Heart left ventricle (tissue), 16 donors: ENCODE results near the gene CSTF2. TPM values are rescaled to one million over a fixed set of nuclear protein-coding genes. Genes with fewer than 3 reads are reported as not detected.

ENCODE experiments used
- ATAC-seq, 4 donors: fragments of 200-7000 bp; cut with Tn5 transposase; one replicate each; pipeline ENCODE4 v1.9.1; 2020 to 2022; ENCODE audit warnings: moderate library complexity in 4 of 4, mild to moderate bottlenecking in 3 of 4, moderate number of reproducible peaks in 1 of 4
- DNase-seq, 5 donors: peaks; one replicate each; pipeline ENCODE4 v3.0.0-alpha.2; 2020
- H3K27ac ChIP-seq, 12 donors: fragments of 200-600 bp; sonication (generic) in 4 of 12; one replicate each; pipeline versions ENCODE4 v1.5.0 to v1.8.0; 2016 to 2022; ENCODE audit warnings: mild to moderate bottlenecking in 2 of 12
- H3K27me3 ChIP-seq, 9 donors: fragments of 200-600 bp; sonication (generic) in 2 of 9; one replicate each; pipeline versions ENCODE4 v1.5.1 to v1.8.0; 2016 to 2022; ENCODE audit warnings: mild to moderate bottlenecking in 3 of 9
- H3K36me3 ChIP-seq, 9 donors: fragments of 200-600 bp; sonication (generic) in 2 of 9; one replicate each; pipeline versions ENCODE4 v1.5.0 to v1.8.0; 2018 to 2022; ENCODE audit warnings: mild to moderate bottlenecking in 2 of 9
- H3K4me1 ChIP-seq, 12 donors: fragments of 200-600 bp; sonication (generic) in 4 of 12; one replicate each; pipeline versions ENCODE4 v1.5.0 to v1.8.0; 2016 to 2022; ENCODE audit warnings: mild to moderate bottlenecking in 3 of 12
- H3K4me3 ChIP-seq, 12 donors: fragments of 200-600 bp; sonication (generic) in 4 of 12; one replicate each; pipeline versions ENCODE4 v1.5.0 to v1.8.0; 2017 to 2022; ENCODE audit warnings: mild to moderate bottlenecking in 9 of 12, moderate library complexity in 4 of 12
- H3K9me3 ChIP-seq, 12 donors: fragments of 200-600 bp; sonication (generic) in 4 of 12; one replicate each; pipeline versions ENCODE4 v1.5.0 to v1.8.0; 2016 to 2022; ENCODE audit warnings: mild to moderate bottlenecking in 1 of 12
- CTCF ChIP-seq, 12 donors: fragments of 200-600 bp; sonication (generic) in 4 of 12; IDR thresholded peaks; one replicate each; pipeline versions ENCODE4 v1.5.0 to v1.8.0; 2018 to 2022; ENCODE audit warnings: antibody characterized with exemption in 12 of 12, mild to moderate bottlenecking in 5 of 12
- POLR2A ChIP-seq, 2 donors: fragments of 450-650 bp; IDR thresholded peaks; one replicate each; pipeline ENCODE4 v1.6.1; 2017; ENCODE audit warnings: antibody characterized with exemption in 2 of 2, mild to moderate bottlenecking in 2 of 2, moderate library complexity in 2 of 2
- WGBS, 4 donors: extraction: QIAGEN DNeasy Blood & Tissue Kit in 2 of 4; methylation state at CpG; one replicate each; pipeline versions ENCODE4 v1.1.5 to v1.1.7; 2013 to 2018; 5-methylcytosine and 5-hydroxymethylcytosine counted together
- intact Hi-C, 10 donors: fragments of 100-400 bp; cut with DNase I; formaldehyde crosslinking; loops; one replicate each; pipeline versions ENCODE4 v1.11.1 to v1.14.2; 2022
- polyA plus RNA-seq, 2 donors: library from polyadenylated mRNA; stranded (reverse); fragments of 200-250 nt; gene quantifications; one replicate each; pipeline ENCODE4 v1.2.3, GENCODE V29; 2013
- total RNA-seq, 9 donors: library from RNA; depleted of rRNA in 2 of 9; stranded (reverse); fragments of >200 nt in 2 of 9; fragmentation: NEBNext Ultra II Directional in 3 of 9; extraction: Animal tissue kit (Norgen Biotek cat#: 25700) in 3 of 9; gene quantifications; one replicate each; pipeline versions ENCODE4 v1.1.0 to v1.2.4, GENCODE V29; 2016 to 2023
- donor health status: ischemic (EF 13 %, LVEDD 7.1; RV severe dilation, severe dysfunction).
- donor health status: healthy with polysubstance abuse.
- donor health status: DM: no; HTN: yes; CAD: no.
- donor health status: DM: no; HTN: no; CAD: no.
- donor health status: ischemic (EF 25% LVEDD 6.9; RV normal size, moderate dysfunction).
- donor health status: ischemic (EF 25% LVEDD 5.7; RV mildly dilated, moderate dysfunction).
- donor health status: healthy.
- donor health status: DM: yes; HTN: yes; CAD: no.
- donor health status: ischemic (EF 35%, LVEDD 5.7; RV mildly dilated, moderate dysfunction).
- donor health status: nonischemic (EF 11% LVEDD 7.7; RV severe dilation, severe dysfunction).
- donor health status: DM: yes; HTN: yes; CAD: no.
- donor health status: PGD.
- donor health status: ischemic (EF 29% LVEDD 5.4; RV normal size, mild dysfunction).
- donor health status: nonischemic (EF 23%, LVEDD 6.1; RV moderate dilation, normal function).

Gene CSTF2
- total and polyA plus RNA-seq, 11 donors: 2.6 to 13.1 (median 8.6) TPM

- DNase-seq (no peak), ATAC-seq (no peak)
- Histone ChIP-seq H3K27me3 (peaks cover 0 to 29% (median 0%) of the 10 kb centered on the region in 9 donors), H3K9me3 (no peaks in the 10 kb centered on the region), H3K27ac (no peak within 1 kb of the TSS), H3K36me3 (no peaks in the 10 kb centered on the region), H3K4me1 (no peaks in the 10 kb centered on the region), H3K4me3 (no peak within 1 kb of the TSS)
- WGBS, 4 donors: 49 to 60% (median 51%) methylated on average over 2 of the region's 2 CpGs
- TF ChIP-seq POLR2A (IDR thresholded peaks at IDR 0.05): no peak
- no peak for TF ChIP-seq CTCF (IDR thresholded peaks at IDR 0.05)
- intact Hi-C loops: no loop called here
Observed at GRCh38 chrX:100874325-100874724, 54.1 kb downstream of the CSTF2 start, which contains the start of gene NOX1. TSS of gene NOX1 (minus strand) at chrX:100874359. CDS start at chrX:100874139, 220 bp downstream.

GRCh38 chrX:100880368-100880767 lies 60.2 kb downstream of the CSTF2 start:
- no peaks in the 10 kb centered on the region for H3K4me1 ChIP-seq
- H3K4me3 ChIP-seq: no peak overlapping the region
- H3K9me3 ChIP-seq: no peaks in the 10 kb centered on the region
- WGBS, 4 donors: 35 to 80% (median 63%) methylated on average over 2 of the region's 2 CpGs
- ATAC-seq: no peak
- no peak overlapping the region for H3K27ac ChIP-seq
- H3K36me3 ChIP-seq: no peaks in the 10 kb centered on the region
- DNase-seq: no peak
- intact Hi-C loops: no loop called here
- TF ChIP-seq POLR2A (IDR thresholded peaks at IDR 0.05): no peak
- peaks cover 0 to 27% (median 0%) of the 10 kb centered on the region in 9 donors for H3K27me3 ChIP-seq

GRCh38 chrX:100883654-100884053 lies 63.5 kb downstream of the CSTF2 start:
- Histone ChIP-seq H3K36me3 (no peaks in the 10 kb centered on the region), H3K4me3 (no peak overlapping the region), H3K4me1 (no peaks in the 10 kb centered on the region), H3K27me3 (peaks cover 0 to 23% (median 0%) of the 10 kb centered on the region in 9 donors), H3K9me3 (no peaks in the 10 kb centered on the region), H3K27ac (no peak overlapping the region)
- ATAC-seq (no peak), DNase-seq (no peak)
- intact Hi-C loops: no loop called here
- TF ChIP-seq CTCF (IDR thresholded peaks at IDR 0.05): no peak
- no peak for TF ChIP-seq POLR2A (IDR thresholded peaks at IDR 0.05)
- WGBS, 4 donors: 39 to 49% (median 46%) methylated on average over 4 of the region's 4 CpGs

Other genes starting within 250 kb of the CSTF2 start
- gene TNMD, start 235.5 kb upstream of the CSTF2 start, total RNA-seq: 1 to 10 TPM in 2 of 9 donors, under 1 TPM in 2, not detected in 5; 0.35 to 1.5 (median 0.89) TPM
- gene TNMD, start 235.5 kb upstream of the CSTF2 start, polyA plus RNA-seq: under 1 TPM; 0.08 to 0.15 TPM
- 1 to 10 TPM; 3.2 to 9.0 (median 6.0) TPM for gene TSPAN6, start 183.6 kb upstream of the CSTF2 start, total RNA-seq
- gene TSPAN6, start 183.6 kb upstream of the CSTF2 start, polyA plus RNA-seq: 1 to 10 TPM; 5.1 to 5.3 TPM
- gene SRPX2, start 176.2 kb upstream of the CSTF2 start, total RNA-seq: 10 to 100 TPM in 5 of 9 donors, 1 to 10 TPM in 4; 5.9 to 39.1 (median 16.4) TPM
- gene SRPX2, start 176.2 kb upstream of the CSTF2 start, polyA plus RNA-seq: 10 to 100 TPM in 1 of 2 donors, 1 to 10 TPM in 1; 3.4 to 10.5 TPM
- gene SYTL4, start 88.3 kb upstream of the CSTF2 start, total RNA-seq: 1 to 10 TPM; 1.2 to 5.4 (median 2.0) TPM
- 1 to 10 TPM; 1.9 to 2.3 TPM for gene SYTL4, start 88.3 kb upstream of the CSTF2 start, polyA plus RNA-seq
- gene NOX1, start 54.0 kb downstream of the CSTF2 start, total RNA-seq: under 1 TPM in 1 of 9 donors, not detected in 8; 0.57 TPM
- not detected for gene NOX1, start 54.0 kb downstream of the CSTF2 start, polyA plus RNA-seq
- under 1 TPM in 1 of 9 donors, not detected in 8; 0.19 TPM for gene XKRX, start 108.5 kb downstream of the CSTF2 start, total RNA-seq
- gene XKRX, start 108.5 kb downstream of the CSTF2 start, polyA plus RNA-seq: under 1 TPM in 1 of 2 donors, not detected in 1; 0.10 TPM
- gene ARL13A, start 149.3 kb downstream of the CSTF2 start, total RNA-seq: not detected
- not detected for gene ARL13A, start 149.3 kb downstream of the CSTF2 start, polyA plus RNA-seq
- gene TRMT2B, start 231.7 kb downstream of the CSTF2 start, total RNA-seq: 10 to 100 TPM; 13.5 to 21.6 (median 18.3) TPM
- 10 to 100 TPM; 11.9 to 14.5 TPM for gene TRMT2B, start 231.7 kb downstream of the CSTF2 start, polyA plus RNA-seq